Neutrophil (primary cell): ENCODE results near the gene ATP1A1.

Experiments used
- H3K27ac ChIP-seq: fragments of 200-600 bp; sonication (generic); 2 replicates; pipeline ENCODE4 v1.5.1; 2016; ENCODE audit warnings: mild to moderate bottlenecking, moderate library complexity
- H3K27me3 ChIP-seq: fragments of 200-600 bp; sonication (generic); 2 replicates; pipeline ENCODE4 v1.6.0; 2016; ENCODE audit warnings: mild to moderate bottlenecking
- H3K36me3 ChIP-seq: fragments of 200-600 bp; sonication (generic); 2 replicates; pipeline ENCODE4 v1.5.1; 2017
- H3K4me1 ChIP-seq, 2 experiments: fragments of 200-600 bp in 1 of 2; sonication (generic) in 1 of 2; 1 replicate in 1 of 2; 2 replicates in 1 of 2; pipeline versions ENCODE4 v1.5.1 to v1.6.1; 2013 to 2016; ENCODE audit warnings: low read depth in 1 of 2, low read length in 1 of 2, mild to moderate bottlenecking in 1 of 2, moderate library complexity in 1 of 2; ENCODE audit not compliant: control insufficient read depth in 1 of 2, insufficient read depth in 1 of 2
- H3K4me3 ChIP-seq, 2 experiments: fragments of 200-600 bp in 1 of 2; sonication (generic) in 1 of 2; 1 replicate in 1 of 2; 2 replicates in 1 of 2; pipeline ENCODE4 v1.5.1; 2013 to 2016; ENCODE audit warnings: low read depth in 1 of 2, low read length in 1 of 2, mild to moderate bottlenecking in 1 of 2, moderate library complexity in 1 of 2
- H3K9me3 ChIP-seq: fragments of 200-600 bp; sonication (generic); 2 replicates; pipeline ENCODE4 v1.5.1; 2016
- CTCF ChIP-seq: fragments of 200-600 bp; sonication (generic); IDR thresholded peaks from 2 replicates; pipeline ENCODE4 v1.5.1; 2016; ENCODE audit warnings: antibody characterized with exemption

ATP1A1 gene

GRCh38 chr1:116434849-116435248, 61.8 kb downstream of the ATP1A1 start:
- Histone ChIP-seq H3K9me3 (no peaks in the 10 kb centered on the region), H3K4me1 (no peaks in the 10 kb centered on the region), H3K4me3 (no peak overlapping the region), H3K27me3 (peaks cover 23% of the 10 kb centered on the region), H3K36me3 (no peaks in the 10 kb centered on the region), H3K27ac (no peak overlapping the region)
- no peak for TF ChIP-seq CTCF

- Histone ChIP-seq H3K9me3 (no peaks in the 10 kb centered on the region), H3K4me3 (no peak overlapping the region), H3K4me1 (no peaks in the 10 kb centered on the region), H3K36me3 (no peaks in the 10 kb centered on the region), H3K27me3 (peaks cover 29% of the 10 kb centered on the region), H3K27ac (no peak overlapping the region)
- TF ChIP-seq CTCF: no peak
Observed at GRCh38 chr1:116435806-116436610, 63.0 kb downstream of the ATP1A1 start.

- H3K36me3 ChIP-seq: no peaks in the 10 kb centered on the region
- H3K27ac ChIP-seq: no peak overlapping the region
- H3K9me3 ChIP-seq: no peaks in the 10 kb centered on the region
- H3K4me1 ChIP-seq: no peaks in the 10 kb centered on the region
- H3K4me3 ChIP-seq: no peak overlapping the region
- TF ChIP-seq CTCF: no peak
- H3K27me3 ChIP-seq: peaks cover 29% of the 10 kb centered on the region
Observed at GRCh38 chr1:116436611-116436970, 63.5 kb downstream of the ATP1A1 start.

- Histone ChIP-seq H3K27ac (no peak overlapping the region), H3K27me3 (peaks cover 29% of the 10 kb centered on the region), H3K9me3 (no peaks in the 10 kb centered on the region), H3K36me3 (no peaks in the 10 kb centered on the region), H3K4me1 (no peaks in the 10 kb centered on the region), H3K4me3 (no peak overlapping the region)
- no peak for TF ChIP-seq CTCF
Observed at GRCh38 chr1:116439701-116440100, 66.7 kb downstream of the ATP1A1 start.

GRCh38 chr1:116440731-116441130, 67.7 kb downstream of the ATP1A1 start:
- no peak overlapping the region for H3K27ac ChIP-seq
- TF ChIP-seq CTCF: no peak

More at GRCh38 chr1:116440731-116441130, 67.7 kb downstream of the ATP1A1 start:
- H3K9me3 ChIP-seq: no peaks in the 10 kb centered on the region
- H3K4me1 ChIP-seq: no peaks in the 10 kb centered on the region
- H3K27me3 ChIP-seq: peaks cover 29% of the 10 kb centered on the region
- H3K36me3 ChIP-seq: no peaks in the 10 kb centered on the region
- H3K4me3 ChIP-seq: no peak overlapping the region
